NCI-H146 treated with DMSO at 0.1 percent for 48 hours (cell line): ENCODE measurements around the gene TLE3.
"Not testable (repeated sequence)": the region's sequence is repeated elsewhere in the genome, so short reads cannot be mapped to it uniquely, and the experiment has no call there.

Experiments
- DNase-seq: peaks from one replicate; lab custom pipeline; 2025; ENCODE audit not compliant: unreplicated experiment; lab: John Stamatoyannopoulos, UW

Gene TLE3

DNA sequence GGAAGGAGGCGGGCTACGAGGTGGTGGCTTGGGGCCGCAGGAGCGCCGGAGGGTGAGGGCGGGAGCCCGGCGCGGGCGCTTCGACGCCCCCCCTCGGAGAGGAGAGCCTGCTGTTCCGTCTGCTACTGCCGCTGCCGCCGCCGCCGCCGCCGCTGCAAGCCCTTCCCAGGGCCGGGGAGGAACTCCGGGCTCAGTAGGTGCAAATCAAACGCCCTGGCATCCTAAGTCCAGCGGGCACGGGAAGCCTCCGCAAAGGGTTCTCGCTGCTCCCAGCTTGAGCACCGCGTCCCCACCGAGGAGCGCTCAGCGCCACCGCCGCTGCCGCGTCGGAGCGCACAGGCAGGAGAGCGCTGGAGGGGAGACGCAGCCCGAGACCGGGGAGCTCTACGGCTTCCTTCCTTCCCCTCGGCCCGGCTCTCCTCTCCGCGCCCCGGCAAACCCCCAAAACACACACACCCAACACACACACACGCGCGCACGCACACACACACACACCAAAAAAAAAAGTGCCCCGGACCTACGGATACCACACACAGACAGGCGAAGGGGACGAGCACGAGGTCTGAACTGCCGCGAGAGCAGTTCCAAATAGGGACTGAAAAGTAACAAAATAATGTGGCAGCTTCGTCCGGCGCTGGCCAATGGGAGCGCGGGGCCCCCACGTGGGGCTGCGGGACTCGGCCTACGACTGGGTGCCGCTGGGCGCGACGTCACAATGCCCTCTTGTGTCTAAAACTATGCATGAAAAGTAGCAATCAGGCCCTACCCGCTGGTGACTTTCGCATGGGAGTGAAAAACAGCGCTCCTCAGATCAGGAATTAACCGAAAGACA, at the start of gene TLE3:
TLE3 (minus strand) TSS at position 597 of the 832 bp plus-strand sequence. CDS start 1,119 bp downstream, outside the sequence.
- DNase-seq: peak; percentile 84

DNA sequence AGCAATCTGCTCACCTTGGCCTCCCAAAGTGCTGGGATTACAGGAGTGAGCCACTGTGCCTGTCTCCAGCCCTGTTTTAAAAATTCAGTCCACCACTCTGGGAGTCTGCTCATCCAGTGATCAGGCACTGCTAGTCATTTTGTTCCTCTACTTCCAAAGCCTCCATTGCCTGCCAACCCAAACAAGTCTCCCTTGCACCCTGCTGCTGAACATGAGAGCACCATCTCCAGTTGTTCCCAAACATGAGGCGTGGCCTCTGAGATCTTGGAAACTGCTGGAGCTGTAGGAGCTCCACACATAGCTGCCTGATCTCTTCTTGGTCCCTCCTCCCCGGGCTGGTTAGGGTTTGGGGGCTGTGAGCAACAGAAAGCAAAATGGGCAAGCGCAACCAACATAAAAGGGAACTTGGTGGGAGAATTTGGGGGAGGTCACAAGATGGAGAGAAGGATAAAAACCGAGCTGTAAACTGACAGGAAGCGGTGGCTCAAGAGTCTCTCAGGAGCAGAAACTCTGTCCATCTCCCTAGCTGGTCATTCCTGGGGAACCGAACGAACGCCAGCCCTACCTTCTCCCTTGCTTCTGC, 49.6 kb upstream of the TLE3 start:
- DNase-seq: no peak

DNA sequence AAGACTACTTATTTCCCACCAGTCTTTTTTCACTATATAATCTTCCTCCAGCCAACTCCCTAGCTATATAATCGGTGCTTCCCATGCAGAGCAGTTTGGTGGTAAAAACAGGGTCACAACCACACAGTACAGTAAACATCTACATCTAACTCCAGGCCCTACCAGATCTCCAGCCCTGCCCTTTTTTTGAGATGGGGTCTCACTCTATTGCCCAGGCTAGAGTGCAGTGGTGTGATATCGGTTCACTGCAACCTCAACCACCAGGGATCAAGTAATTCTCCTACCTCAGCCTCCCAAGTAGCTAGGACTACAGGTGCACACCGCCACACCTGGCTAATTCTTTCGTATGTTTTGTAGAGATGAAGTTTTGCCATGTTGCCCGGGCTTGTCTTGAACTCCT, 49.1 kb upstream of the TLE3 start:
- DNase-seq: no peak

DNA sequence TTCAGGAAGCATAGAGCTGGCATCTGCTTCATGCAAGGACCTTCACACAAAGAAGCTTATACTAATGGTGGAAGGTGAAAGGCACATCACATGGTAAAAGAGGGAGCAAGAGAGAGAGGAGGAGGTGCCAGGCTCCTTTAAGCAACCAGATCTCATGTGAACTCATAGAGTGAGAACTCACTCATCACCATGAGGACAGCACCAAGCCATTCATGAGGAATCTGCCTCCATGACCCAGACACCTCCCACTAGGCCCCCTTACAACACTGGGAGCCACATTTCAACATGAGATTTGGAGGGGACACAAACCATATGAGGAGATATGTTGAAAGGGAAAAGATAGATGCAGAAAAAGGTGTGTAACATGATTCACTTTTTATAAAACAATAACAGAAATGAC, 48.4 kb upstream of the TLE3 start:
- no peak for DNase-seq

DNA sequence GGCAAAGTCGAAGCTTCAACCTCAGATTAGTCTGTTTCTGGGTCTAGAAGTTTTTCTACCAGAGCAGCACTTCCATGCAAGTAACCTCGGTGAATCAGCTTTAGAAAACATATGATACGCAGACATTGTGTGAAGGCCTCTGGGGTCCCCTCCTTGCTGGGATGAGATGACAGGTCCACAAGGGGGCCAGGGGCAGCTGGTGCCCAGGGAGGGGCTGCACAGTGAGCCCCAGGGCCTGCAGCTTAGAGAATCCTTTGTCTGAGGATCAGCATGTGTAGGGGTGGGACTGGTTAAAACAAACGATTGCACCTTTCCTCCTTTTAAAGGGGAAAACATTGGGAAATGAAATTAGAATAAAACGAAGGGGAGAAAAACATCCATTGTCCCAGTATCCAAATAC, 47.5 kb upstream of the TLE3 start:
- no peak for DNase-seq

DNA sequence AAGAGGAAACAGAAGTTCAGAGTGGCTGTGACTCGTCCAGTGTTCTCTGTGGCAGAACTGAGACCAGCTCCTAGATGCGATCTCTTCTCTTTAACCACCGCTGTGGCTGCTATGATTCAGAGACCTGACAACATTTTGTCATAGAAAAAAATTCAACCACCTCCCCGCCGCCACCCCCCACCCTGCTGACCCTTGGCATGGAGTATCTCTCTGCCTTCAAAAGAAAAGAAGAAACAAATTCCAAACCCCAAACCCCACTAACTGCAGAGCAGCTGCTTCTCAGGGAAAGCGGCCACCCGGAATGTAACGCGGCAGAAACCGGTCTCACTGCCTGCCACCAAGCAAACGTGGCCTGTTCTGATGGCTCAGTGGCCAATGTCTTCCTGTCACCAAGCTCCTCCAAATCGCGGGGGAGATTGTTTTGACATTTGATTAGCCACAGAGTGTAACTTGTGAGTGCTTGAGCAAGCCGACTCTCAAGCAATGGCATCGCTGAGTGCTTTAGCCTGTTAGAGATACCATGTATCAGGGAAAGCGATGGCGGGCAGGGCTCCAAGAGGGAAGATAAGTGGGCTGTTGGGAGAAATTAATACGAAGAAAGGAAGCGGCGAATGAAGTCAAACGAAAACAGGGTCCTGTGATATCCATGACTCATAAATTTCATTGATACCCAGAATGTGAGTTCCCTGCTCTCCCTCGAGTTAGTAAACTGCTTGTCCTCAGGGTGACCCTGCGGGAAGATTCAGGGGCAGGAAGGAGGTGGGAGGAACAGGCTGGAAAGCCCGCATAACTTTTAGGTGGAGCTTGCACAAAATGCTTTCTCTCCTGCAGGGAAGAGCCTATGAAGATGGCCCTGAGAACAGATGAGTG, 44.8 kb upstream of the TLE3 start:
- no peak for DNase-seq

DNA sequence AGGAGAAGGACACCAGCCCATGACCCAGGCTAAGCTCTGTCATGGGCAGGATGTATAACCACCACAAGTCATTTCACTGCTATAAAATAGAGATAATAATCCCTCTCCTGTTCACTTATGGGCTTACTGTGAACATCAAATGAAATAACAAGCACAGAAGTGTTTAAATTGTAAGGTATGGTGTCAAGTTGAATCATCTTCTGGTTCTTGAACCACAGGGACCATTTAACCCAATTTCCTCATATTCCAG, 44.3 kb upstream of the TLE3 start:
- DNase-seq: no peak

DNA sequence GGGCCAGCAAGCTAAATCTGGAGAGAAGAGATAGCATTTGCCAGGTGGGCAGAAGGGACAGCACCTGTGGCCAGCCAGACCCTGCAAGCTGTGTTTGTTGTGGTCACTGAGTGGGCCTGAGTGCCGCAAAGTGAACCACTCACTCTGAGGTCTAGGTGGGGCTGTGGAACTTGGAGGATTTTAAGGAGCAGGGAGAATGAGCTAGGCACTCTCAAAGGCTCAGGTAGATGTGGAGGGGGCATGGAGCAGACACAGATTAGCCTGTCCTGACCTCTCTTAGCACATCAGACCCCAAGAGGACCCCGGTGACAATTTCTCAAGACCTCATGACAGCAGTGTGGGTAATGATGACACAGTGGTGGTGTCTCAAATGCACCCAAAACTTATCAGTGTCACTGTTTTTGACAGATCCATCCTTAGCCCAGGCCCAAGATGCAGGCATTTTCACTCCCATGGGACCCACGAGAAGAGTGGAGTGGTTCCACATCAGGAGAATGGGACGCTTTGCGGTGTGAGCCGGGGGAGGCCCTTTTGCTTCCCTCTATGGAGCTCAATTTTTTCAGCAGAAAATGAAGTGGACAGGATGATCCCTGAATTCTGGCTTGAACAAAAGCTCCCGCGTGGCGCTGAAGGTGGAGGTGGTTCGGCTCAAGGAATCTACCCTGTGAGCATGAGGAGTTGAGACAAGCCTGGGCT, 43.8 kb upstream of the TLE3 start:
- DNase-seq: no peak

DNA sequence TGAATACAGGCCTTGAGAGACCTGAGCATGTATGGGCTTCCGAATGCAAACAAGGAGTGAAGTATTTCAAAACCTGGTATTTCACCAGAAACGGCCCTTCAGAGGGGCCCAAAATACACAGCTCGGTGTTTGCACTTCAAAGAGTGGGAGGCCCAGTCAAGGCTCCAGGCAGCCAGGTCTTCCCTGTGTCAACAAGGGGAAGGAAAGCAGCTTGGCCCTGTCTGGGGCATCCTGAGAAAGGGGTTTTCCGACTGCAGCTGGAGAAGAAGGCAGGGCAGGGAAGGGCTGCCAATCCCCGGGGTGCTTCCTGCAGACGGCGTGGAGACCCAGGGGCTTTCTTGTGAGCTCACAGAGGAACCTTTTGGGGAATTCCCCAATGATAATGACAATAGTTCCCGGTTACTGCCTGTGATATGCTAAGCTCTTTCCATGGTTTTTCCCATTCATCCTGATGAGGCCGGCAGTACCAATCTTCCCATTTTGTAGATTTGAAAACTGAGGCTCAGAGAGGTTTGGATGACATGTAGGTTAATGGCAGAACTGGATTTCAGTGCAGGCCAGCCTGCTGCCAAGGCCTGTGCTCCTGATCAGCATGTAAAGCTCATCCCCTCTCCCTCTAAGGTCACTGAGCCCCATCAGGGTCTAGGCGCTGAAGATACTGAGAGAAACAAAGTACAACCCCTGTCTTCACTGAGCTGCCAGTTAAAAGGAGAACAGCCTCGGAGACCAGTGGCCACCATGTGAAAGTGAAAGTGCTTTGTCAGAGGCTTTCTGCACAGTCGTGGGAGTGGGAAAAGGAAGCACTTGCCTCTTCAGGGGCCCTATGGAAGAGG, 43.0 kb upstream of the TLE3 start:
- DNase-seq: no peak

DNA sequence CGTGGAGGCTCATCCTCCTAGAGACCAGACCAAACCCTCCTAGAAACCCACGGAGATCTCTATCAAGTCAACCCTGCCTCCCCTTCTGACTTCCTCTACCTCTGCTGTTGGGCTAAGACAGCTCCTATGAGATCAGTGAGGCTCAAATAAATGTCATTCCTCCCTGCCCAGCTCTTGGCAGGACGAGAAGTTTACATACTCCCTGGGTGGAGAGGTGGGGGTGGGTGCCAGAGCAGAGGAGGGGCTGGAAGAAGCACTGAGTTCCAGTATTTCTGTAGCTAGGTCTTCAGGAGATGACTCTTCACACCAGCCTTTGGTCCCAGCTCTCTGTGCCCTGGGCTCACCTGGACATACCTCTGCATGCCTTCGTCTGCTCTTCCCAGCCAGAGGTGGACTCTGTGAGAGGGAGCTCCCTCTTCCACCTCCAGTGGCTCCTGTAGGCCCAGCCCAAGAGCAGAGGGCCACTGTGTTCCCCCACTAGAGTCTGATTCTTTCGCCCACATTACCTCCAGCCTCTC, 42.4 kb upstream of the TLE3 start:
- no peak for DNase-seq

DNA sequence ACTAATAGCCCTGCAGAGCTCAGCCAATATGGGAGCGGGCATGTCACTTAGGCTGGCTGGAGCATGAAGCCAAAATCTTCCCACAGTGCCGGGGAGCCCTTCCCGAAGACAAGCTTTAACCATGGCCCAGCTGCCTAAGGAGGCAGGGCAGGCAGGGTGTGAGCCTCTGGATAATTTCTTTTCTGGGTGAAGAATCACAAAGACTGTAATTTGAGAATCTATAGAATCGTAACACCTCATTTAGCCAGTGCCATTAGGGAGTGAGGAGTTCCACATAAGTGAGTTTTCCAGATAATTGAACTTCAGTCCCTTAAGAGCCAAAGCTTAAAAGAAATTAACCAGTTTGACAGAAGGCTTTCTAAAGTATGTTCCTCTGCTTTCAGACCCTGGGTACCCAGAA, 40.2 kb upstream of the TLE3 start:
- no peak for DNase-seq

DNA sequence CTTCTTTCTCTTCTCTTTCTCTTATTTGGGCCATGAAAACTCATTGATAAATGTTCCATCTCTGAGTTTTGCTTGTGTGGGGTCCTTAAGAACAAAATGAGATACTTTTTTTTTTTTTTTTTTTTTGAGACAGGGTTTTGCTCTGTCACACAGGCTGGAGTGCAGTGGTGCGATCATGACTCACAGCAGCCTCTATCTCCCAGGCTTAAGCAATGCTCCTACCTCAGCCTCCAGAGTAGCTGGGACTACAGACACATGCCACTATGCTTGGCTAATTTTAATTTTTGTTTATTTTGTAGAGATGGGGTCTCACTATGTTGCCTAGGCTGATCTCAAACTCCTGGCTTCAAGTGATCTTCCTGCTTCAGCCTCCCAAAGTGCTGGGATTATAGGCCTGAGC, 39.3 kb upstream of the TLE3 start:
- not testable (repeated sequence) for DNase-seq

DNA sequence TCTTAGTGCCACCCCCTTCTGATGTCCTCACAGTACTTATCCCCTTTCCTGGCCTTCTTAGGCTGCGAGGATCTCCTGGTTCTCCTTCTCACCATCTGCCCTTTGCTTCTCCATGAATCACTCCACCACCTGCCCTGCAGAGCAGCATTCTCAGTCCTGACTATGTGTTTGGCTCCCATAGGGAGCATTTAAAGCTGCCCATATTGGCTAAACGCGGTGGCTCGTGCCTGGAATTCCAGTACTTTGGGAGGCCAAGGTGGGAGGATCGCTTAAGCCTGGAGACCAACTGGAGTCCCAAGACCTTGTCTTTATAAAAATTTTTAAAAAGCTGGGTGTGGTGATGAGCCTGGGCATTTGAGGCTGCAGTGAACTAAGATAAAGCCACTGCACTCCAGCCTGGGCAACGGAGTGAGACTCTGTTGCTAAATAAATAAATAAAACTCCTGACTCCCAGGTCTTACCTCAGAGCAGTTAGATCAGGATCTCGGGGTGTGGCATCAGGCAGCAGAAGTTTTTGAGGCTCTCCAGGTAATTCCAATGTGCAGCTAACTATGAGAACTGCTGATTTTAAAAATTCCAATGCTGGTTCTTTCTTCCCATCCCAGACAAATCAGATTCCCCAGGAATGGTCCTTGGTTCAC, 36.2 kb upstream of the TLE3 start:
- no peak for DNase-seq

DNA sequence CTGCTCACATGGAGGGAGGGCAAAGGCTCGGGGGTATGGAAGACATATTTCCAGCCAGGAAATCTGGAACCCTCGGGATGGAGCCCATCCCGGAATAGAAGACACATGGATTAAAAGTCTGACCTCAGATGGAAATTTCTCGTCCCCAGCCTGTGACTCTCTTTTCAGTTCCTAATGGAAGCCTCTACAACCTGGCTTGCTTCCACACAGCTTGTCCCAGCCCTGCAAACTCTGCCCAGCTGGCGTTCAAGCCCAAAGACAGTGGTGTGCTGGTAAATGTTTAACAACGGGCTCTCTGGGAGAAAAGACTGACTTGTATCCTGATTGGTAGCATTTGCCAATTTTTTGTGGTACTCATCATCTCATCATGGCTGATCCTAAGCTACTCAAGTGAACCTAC, 35.6 kb upstream of the TLE3 start:
- no peak for DNase-seq

DNA sequence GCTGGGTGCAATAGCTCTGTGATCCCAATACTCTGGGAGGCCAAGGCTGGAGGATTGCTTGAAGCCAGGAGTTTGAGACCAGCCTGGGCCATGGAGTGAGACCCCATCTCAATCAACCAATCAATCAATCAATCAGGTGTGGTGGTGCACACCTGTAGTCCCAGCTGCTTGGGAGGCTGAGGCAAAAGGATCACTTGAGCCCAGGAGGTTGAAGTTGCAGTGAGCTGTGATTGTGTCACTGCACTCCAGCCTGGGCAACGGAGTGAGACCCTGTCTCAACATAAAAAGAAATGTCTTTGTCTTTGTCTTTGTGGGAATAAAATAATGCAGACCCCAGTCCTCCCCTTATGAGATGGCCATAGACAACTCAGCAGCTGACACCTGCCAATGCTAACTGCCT, 34.9 kb upstream of the TLE3 start:
- DNase-seq: no peak

DNA sequence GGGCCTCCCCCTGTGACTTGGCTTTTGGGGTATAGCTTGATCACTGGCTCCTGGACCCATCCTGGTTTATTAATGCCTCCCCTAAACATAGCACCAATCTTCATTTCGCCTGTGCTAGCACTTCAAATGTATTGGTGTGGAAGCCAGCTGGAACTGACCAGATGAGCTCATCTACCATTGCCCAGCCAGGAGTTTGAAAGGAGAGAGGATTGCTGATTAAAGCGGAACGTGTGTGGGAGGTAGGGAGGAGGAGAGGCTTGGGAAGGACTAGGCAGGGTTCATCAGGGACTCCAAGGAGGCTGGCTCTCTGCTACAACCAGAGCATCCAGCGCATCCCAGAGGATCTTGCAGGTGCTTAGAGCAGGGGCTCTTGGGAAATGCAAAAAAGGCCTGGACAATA, 34.4 kb upstream of the TLE3 start:
- DNase-seq: no peak

DNA sequence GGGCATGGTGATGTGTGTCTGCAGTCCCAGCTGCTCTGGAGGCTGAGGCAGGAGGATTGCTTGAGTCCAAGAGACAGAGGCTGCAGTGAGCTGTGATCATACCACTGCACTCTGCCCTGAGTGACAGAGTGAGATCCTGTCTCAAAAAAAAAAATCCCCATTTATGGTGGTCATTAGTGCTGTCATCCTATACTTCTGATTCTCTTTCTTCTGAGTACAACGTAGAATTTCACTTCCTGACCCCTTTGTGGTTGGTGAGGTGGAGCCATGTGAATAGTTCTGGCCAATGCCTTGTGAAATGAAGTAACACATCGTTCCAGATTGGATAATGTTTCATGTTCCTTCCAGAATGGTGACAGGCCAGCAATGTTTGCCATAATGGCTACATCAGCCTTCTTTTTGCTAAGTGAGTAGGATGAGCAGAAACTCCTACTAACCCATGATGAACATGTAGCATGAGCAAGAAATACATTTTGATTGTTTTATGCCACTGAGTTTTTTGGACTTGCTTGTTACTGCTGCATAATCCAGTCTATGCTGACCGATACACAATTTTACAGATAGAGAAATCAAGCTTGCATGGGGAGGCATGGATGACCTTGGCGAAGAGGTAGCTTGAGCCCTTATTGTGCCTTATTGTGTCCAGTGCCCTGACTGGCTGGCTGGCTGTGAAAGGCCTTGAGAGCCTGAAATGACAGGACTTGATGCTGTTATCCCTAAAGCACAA, 30.9 kb upstream of the TLE3 start:
- no peak for DNase-seq

DNA sequence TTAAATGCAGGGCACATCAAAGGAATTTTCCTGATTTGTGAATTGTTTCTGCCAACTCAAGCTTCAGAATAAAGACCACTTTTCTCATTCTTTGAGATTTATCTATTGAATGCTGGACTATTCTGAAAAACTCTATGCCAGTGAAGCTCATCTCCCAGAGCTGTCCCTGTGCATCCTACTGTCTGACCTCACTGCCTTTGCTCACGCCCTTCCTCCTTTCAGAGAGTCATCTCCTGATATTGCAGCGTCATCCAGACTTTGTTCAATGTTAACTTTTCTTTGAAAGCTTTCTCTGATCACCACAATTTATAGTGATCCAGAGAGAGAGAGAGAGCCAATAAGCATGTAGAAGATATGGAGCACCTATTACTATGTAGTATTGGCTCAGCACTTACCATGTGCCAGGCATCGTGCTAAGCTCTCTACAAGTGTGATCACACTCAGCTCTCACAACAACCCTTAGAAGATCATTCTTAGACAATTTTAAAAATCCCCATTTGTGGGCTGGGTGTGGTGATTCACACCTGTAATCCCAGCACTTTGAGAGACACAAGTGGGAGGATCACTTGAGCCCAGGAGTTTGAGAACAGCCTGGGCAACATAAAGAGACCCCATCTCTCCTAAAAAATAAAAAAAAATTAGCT, 30.2 kb upstream of the TLE3 start:
- DNase-seq: no peak

DNA sequence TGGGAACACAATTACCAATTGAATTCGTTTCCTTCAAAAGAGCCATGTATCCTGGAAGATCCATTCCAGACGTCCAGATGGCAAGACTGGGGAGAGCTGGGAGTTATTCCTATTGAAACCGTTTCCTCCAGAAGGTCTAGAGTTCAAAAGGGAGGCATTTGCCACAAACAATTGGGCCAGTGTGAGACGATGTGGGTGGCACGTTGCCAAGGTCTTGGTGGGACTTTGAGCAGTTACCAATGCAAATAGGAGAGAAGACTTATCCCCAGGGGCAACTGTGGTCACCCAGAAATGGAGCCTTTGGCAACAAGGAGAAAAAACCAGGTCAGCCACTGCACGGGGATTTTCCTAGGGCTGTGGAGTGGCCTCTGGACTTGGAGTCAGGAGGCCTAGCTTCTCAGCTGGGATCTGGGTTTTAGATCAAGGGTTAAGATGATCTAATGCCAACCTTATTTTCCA, 29.6 kb upstream of the TLE3 start:
- no peak for DNase-seq
